ENCODE data around the gene PADI6.
A peak's percentile ranks its signal among the peaks of the same experiment; 100 is the strongest.
"Not testable (repeated sequence)": the region's sequence is repeated elsewhere in the genome, so short reads cannot be mapped to it uniquely, and the experiment has no call there.

Gene PADI6

DNA sequence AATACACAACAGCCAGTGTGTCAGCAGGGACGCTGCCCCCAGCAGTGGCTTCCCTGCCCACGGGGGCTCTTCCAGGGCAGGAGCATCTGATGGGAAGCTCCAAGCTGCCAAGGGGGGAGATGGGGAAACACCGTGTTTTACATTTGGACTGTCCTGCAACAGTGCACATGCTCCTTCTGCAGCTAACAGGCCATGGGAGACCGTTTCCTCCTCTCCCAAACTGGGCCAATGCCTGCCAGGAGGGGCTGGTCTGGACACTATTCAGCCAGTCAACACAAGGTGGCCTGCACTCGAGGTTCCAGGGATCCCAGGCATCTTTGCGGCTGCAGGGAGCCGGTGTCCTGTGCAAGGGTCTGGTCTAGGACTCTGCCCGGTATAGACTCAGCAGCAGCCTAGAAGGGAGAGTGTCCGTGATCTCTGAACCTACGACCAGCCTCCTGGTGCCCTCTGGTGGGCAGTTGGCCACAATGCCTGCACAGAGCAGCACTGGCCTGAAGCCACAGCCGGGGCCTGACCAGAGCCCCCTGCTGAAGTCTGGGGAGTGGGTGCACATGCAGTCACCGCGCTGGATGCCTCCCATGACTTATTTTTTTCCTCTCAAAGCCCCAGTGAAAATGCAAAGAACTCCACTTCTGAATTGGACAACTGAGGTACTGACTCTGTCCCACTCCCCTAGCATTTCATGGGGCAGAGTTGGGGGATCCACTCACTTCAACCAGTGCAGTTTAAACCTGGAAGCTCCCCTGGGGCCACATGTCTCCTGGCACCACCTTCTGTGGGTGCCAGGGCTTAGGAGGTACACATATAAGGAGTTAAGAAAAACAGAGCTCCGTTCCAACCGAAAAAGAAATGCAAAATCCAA, 34.1 kb downstream of the PADI6 start:
- DNase-seq, result peak; percentile 65

DNA sequence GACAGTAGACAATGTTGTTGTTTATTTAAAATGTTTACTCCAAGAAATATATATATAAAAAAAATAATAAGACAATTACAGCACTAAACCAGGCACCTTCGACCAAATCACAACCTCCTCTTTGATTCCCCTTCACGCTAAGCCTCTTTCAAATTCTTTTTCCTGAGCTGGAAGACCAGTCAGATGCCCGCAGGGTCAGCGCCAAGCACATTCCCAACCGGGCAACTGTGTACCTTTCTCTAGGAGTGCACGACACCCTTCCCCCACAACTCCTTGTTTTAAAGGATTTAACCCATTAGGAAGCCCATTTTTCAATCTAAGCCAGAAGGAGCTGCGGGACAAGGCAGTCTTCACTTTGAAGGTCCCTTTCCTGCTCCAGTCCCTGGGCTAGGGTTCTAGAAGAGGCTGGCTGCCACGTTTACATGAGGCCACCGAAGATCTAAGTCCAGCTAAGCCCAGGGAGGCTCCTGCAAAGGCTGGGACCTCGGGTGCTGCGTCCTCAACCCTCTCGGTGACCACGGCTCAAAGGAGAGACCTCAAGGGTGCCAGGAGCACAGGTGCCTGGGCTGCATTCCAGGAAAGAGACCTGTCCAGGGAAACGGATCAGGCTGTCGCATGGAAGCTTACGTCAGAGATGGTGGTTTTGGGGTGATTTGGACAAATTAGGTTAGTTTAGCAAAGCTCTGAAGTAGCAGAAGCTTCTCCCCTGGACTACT, 34.9 kb downstream of the PADI6 start:
- not testable (repeated sequence) for DNase-seq

DNA sequence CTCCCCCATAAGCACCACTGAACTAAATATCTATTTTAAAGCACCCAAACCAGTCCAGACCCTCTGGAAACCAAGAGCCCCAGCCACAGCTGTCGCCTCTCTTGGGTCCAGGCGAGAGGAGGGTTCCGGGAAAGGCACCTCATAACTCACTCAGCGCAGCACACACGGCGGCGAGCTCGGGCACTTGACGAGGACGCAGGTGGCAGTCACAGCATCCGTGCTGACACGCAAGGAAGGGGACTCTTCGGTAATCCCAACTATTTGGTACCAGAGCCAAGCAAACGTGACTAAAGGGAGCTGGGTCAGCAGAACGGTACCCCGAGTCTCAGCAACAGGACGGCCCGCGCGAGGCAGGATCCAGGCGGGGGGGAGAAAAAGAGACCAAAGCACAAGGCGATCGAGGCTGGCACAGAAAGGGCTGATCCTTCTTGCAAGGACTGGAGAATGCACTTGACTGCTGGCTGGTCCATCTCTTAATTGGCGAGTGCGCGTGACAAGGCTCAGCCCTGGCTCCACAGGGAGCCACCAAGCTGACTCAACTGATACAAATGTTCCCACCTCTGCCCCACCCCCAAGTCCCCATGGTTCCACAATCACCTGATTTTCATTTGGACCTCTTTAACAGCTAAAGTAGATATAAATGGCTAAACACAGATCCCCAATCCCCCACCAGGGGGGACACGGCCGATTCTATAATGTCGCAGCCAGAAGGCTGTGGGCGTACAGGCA, 36.0 kb downstream of the PADI6 start:
- DNase-seq, result not testable (repeated sequence)

DNA sequence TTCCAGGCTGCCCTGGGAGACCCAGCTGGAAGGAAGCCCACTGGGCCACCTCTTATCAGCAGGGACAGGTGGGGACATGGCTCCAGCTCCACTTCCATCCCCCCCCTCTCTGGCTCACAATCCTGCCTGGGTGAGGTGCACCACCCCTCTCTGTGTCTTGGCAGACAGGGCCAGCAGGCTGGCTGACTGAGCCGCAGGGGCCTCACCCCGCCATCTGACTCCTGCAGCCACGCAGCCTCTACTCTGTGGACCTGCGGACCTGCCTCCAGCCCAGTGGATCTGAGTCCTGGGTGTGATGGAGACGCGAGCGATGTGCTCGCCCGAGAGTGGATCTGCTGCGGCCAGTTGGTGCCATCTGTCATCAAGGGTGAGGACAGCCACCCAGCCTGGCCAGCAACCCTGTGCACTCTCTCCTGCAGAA, 37.4 kb downstream of the PADI6 start:
- DNase-seq, result no peak

DNA sequence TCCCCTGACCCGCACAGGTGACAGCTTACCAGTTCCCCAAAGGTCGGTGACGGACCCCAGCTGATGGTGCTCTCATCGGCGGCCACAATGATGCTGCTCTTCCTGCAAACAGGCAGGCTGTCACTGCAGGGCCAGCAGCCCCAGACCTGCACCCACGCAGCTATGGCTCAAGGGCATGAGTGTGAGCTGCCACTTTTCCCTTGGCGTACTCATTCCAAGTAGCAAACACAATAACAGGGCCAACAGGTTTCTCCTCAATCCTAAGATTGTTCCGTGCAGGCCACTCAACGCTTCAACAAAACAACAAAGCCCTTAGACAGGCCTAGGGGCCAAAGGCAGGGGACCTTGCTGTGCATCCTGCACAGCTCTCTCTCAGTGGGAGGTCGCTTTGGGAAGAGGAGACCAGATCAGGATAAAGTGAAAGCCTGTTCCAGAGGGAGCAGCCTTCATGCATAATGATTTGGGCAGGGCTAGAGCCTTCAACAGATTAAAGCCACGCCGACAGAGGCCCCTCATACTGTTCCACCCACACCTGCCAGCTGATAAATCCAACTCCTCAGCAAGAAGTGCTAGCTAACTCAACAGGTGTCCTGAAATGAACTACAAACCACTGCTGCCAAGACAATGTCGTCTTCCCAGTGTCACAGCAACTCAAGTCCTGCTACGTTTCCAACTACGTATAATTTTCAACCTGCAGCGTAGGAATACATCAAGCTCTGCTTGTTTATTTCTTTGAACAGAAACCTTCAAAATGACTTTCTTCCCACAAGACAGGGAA, 40.3 kb downstream of the PADI6 start:
- no peak for DNase-seq

DNA sequence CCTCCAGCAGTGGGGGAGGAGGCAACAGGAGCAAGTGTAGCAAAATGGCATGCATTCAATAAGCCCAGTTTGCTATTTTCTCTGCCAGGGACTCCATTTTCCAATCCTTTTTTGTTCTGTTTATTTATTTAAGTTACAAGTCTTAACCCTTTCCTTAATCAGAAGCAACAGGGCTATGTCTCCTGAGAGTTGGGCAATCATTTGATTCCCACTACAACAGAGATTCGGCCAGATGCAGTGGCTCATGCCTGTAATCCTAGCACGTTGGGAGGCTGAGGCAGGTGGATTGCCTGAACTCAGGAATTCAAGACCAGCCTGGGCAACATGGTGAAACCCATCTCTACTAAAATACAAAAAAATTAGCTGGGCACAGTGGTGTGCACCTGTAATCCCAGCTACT, 42.0 kb downstream of the PADI6 start:
- DNase-seq, result no peak

DNA sequence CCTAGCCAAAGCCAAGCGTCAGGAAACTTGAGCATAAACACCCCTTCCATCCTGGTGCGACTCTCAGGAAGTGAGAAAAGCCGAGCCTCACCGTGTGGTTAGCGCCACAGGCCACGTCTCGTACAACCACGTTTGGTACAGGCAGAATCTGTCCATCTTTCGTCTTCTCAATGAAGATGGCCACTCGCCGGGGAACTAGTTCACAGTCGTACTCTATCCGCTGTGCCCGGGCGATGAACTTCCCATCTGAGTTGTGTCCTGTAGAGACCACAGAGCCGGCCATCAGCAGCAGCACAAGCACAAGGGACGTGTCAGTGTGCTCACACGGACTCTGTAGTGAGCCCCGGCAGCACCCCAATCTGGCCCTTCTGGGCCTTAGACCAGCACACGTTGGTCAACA, 44.4 kb downstream of the PADI6 start:
- DNase-seq, result no peak

DNA sequence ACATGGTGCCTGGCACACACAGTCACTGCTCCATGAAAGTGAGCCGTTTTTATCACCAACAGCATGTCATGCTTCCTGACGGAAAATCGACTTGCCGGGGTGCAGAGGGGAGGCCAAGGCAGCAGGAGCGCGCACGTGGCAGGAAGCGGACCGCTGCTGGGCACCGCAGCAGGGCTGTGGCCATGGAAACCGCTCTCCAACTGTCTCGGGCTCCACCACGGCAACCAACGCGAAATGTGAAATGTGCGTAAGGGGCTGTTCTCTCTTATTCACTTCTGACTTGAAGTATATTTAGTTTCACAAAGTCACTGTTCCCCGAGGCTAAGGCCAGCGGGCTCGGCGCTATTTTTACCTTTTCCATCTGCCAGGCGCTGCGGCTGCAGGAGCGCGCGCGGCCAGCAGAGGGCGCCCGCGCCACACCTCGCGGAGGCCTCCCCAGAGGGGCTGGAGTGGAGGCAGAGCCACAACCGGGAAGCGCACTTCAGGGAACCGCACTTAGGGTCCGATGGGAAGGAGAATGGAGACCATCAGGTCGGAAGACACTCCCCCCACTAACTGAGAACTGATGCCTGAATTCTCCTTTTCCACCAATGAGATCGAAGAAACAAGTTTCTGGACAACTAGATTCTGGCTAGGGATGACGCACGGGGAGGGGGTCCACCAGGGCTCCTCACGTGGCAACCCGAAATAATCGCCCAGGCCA, 47.8 kb downstream of the PADI6 start:
- DNase-seq, result peak; percentile 22

DNA sequence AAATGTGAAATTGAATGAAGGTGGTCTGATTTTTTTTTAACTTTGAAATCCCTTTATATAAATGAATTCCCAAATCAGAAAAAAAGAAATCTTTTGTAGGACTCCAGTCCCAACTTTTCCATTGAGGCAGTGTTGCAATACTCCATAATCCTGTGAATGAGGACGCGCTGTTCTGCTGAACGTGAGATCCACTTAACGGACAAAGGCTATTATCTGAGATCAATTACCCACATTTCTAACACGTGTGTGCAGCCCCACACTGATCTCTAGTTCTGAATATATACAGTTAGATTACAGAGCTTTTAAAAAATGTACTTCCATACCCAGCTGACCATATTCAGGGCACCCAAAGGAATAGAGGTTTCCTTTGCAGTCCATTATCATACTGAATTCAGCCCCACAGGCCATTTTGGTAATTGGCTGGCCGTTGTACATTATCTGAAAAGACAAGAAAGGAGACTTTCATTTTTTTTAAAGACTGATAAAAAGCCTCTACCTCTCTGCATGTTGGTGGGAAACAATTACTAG, 48.5 kb downstream of the PADI6 start:
- DNase-seq, result no peak

DNA sequence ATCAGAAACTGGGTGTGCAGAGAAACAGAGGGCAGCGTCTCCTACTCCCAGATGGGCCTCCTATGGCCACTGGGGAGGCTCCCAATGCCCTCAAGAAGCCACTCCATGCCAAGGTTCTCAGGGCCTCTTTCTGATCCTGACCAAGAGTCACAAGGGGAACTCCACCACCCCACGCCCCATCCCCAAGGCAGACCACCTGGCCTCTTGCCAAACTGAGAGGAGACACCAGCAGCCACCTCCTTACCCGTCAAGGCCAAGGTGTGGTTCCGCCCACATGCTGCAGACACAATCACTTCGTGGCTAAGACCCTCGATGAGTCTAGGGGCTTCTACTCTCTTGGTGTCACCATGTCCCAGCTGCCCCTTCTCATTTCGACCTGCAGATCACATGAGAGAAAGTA, 50.5 kb downstream of the PADI6 start:
- DNase-seq, result no peak

DNA sequence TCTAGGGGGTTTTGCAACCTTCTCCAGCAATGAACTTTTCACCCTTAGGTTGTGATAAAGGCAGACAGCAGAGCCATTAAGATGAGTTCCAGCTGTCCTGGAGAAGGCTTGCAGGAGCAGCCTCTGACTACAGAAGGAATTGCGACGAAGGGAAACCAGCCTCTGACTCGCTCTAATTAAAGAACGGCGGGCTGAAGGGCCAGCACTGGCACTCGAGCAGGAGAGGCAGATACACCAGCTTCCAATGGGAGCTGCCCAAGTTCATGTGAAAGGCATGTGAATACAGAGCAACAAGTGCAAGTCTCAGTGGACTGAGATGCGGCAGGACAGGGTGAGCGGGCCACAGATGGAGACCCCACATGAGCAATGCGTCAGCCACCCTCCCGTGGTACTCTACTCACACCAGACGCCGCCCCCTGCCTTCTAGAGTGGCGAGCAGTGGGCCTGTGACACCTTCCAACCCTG, 51.8 kb downstream of the PADI6 start:
- no peak for DNase-seq

DNA sequence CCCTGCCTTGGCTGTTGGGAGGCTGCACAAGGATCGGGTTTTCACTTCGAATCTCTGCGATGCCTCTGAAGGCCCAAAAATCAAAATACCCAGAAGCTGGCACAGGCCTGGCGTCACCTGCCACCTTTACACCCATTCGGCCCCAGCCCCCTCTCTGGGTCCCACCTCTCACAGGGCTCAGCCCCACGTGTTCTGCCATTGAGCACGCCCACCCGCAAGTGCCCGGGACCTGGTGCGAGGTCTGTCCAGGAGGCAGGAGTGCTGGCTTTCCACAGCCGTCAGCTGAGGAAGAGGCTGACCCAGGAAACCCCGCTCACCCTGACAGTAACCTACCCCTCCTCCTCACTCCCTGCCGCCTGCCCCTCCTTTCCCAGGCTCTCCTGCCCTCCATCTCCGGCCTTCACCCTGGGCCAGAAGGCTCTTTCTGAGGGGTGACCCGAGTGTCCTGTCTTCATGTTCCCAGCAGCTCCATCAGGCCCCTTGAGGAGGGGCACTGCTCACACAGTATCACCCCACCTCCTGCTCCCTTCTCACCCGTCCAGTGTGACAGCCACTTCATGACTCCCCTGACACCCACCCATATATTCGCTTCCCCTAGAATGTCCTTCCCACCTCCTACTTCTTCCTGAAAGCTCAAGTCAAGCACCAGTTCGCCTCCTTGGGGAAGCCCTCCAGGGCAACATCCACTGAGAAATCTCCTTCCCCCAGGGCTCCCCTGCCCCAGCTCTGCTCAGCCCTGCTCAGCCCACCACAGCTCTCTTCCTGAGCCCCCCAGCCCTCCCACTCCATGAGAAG, 54.0 kb downstream of the PADI6 start:
- no peak for DNase-seq

DNA sequence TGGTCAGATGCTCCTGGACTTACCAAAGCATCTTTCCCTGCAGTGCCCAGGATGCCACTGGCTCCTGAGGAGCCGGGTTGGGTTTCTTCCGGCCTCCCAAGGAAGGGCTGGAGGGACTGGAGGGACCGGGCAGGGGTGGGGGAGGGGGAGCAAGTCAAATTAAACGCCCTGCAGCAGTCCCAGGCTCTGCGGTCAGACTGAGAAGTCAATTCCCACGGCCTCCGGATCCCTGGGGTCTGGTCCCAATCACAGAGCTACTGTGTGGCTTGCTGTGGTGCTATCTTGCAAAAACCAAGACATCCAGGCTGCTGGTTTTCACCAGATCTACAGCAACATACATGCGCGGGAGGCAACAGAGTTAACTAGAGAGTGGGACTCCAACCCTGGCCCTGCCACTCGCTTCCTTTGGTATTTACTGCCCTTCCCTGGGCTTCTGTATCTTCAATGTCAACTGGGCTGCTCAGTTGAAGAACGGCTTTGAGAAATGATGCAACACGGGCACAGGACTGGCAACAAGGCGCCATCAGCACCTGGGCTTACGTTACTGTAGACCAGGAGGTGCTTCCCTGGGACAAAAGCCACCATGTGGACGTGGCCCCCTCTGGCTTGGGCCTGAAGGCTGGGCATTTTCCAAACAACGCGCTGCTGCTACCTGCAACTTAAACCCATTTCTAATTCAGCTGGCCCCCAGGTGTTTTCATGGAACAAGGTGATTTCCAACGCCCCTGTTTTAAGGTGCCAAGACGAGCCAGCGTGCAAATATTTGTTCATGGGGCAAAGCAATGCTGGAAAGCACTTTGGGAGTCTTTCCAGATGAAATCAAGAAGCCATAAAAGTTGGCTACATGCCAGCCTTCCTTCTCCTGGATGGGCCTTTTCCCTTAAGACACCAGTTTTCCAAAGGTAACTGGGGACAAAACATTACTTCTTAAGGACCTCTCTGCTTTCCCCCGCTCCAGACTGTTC, 56.0 kb downstream of the PADI6 start:
- no peak for DNase-seq

DNA sequence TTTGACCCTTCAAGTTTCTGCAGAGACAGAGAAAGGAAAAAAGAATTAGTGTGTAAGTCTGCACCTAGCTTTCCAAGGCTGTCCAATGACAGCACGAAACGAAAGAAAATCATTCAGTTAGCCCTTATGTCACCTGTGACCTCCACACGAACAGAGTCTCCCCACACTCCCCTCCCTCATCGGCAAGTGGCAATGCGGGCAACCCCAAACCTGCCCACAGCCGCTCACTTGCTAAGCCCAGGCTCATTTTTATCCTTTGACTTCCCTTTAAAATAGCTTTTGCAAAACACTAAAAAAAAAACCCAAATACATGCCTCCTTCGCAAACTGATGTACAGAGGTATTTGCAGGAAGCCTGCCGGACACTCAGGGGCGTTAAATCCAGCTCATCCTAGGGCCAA, 57.2 kb downstream of the PADI6 start:
- DNase-seq, result no peak

DNA sequence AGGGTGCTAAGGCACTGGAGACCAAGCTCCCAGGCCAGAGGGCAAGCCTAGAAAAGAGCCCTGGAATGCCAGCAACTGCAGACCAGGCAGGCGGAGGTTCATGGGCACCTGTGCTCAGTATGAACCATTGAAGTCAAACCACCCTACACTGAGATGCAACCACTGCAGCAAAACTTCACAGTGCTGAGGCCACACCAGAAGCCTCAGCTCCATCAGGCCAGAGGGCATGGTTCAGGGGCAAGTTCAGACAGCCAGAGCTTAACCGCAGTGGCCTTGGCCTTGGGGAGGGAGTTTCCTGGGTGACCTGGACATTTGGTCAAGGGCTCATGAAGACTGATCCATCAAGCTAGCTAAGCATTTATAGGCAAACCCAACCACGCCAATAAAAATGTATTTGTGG, 60.4 kb downstream of the PADI6 start:
- DNase-seq, result no peak

DNA sequence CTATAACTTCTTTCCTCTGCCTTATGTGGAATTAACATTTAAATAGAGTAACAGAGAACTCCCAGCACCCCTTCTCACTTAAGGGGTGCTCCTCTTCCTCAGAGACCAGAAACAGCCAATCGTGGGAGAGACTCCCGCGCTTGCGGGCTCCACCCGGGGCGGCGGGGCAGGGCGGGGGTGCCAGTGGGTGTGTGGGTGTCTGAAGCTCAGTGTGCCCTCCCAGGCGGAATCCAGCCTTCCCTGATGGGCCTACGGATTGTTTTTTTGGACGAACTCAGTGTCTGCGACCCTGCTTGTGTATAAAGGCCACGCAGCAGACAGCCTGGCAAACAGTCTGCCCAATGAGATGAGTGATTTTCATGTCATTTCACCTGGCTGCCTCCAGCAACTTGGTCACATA, 61.3 kb downstream of the PADI6 start:
- DNase-seq, result no peak

DNA sequence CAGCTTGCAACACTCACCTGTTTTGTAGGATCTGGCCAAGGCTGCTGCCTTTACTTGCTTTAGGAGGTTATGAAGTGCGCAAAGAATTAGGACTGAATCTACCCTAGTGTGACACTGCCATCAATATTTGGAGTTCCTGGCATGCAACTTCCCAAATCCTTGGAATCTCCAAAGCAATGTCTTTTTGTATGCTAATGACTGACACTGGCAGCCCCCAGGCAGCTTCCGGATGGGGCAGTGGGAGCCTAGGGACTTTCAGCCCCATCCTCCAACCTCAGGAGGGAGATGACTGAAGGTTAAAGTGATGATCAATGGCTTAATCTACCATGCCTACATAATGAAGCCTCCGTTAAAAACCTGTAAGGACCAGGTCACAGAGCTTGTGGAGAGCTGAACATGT, 62.0 kb downstream of the PADI6 start:
- no peak for DNase-seq

DNA sequence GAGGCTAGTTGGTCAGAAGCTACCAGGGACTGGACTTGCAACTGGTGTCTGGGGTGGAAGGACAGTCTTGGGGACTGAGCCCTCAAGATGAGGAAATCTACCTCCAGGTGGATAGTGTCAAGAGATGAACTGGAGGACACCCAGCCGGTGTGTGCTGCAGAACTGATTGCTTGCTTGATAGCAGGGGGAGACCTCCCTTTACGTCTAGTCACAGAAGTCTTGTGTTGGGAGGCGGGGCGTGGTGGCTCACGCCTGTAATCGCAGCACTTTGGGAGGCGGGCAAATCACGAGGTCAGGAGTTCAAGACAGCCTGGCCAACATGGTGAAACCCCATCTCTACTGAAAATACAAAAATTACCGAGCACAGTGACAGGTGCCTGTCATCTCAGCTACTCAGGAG, 62.6 kb downstream of the PADI6 start:
- no peak for DNase-seq

DNA sequence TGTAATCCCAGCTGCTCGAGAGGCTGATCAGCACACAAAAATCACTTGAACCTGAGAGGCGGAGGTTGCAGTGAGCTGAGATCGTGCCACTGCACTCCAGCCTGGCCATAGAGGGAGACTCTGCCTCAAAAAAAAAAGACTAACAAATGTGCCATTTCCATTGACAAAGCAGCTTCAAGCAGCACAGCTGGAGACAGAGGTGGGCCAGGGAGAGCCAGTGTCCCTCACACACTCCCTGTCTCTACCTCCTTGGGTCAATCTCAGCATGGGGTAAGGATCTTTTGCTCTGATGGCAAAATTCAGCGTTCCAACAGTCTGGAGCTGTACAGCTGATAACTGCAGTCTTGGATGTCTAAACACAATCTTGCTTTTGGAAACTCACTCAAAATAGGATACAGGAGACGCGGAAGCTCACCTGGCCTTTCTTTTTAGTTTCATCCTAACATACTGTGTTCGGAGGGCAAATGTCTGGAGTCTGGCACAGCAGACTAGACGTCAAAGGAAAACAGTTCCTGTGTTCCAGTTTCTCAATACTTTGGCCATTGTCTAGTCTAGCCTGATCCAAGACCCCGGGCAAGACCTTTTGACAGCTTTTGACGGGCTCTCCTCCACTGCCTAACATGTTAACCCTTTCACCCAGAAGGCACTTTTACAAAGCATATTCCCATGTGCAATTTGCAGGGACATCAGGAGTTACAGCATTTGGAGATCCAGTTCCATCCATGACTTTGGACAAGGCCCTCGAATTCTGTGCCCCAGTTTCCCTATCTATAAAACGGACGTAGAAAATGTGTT, 64.6 kb downstream of the PADI6 start:
- no peak for DNase-seq

Measured in OCI-M1 (cell line).